Mononuclear cell (primary cell): ENCODE measurements around the gene KL. TPM values are rescaled to one million over a fixed set of nuclear protein-coding genes. Genes with fewer than 3 reads are reported as not detected.

Experiments used
- H3K27me3 ChIP-seq: 2 replicates; pipeline ENCODE4 v1.6.0; 2011; ENCODE audit warnings: low read length, control low read depth; ENCODE audit not compliant: insufficient read depth
- H3K4me1 ChIP-seq: 2 replicates; pipeline ENCODE4 v1.5.1; 2011; ENCODE audit warnings: mild to moderate bottlenecking, low read length, control low read depth; ENCODE audit not compliant: insufficient read depth
- H3K4me3 ChIP-seq: 2 replicates; pipeline ENCODE4 v1.5.1; 2011; ENCODE audit warnings: mild to moderate bottlenecking, low read length, moderate library complexity
- H3K9me3 ChIP-seq: 2 replicates; pipeline ENCODE4 v1.5.1; 2011; ENCODE audit warnings: low read depth, mild to moderate bottlenecking, control low read depth, low read length
- total RNA-seq: library from RNA; depleted of rRNA; stranded (reverse); fragments of >200 nt; gene quantifications from one replicate; pipeline ENCODE4 v1.2.3, GENCODE V29; 2012

The KL gene
- 0.10 TPM for total RNA-seq

DNA sequence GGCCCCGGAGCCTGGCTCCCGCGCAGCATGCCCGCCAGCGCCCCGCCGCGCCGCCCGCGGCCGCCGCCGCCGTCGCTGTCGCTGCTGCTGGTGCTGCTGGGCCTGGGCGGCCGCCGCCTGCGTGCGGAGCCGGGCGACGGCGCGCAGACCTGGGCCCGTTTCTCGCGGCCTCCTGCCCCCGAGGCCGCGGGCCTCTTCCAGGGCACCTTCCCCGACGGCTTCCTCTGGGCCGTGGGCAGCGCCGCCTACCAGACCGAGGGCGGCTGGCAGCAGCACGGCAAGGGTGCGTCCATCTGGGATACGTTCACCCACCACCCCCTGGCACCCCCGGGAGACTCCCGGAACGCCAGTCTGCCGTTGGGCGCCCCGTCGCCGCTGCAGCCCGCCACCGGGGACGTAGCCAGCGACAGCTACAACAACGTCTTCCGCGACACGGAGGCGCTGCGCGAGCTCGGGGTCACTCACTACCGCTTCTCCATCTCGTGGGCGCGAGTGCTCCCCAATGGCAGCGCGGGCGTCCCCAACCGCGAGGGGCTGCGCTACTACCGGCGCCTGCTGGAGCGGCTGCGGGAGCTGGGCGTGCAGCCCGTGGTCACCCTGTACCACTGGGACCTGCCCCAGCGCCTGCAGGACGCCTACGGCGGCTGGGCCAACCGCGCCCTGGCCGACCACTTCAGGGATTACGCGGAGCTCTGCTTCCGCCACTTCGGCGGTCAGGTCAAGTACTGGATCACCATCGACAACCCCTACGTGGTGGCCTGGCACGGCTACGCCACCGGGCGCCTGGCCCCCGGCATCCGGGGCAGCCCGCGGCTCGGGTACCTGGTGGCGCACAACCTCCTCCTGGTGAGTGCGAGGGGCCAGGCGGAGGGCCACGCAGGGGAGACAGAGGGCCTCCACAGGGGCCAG is at the start of gene KL:
Gene KL (plus strand): TSS at position 10 of the 909 bp plus-strand sequence. CDS start 18 bp downstream, at position 28.
- Histone ChIP-seq H3K4me3 (peak within 1 kb of the TSS; percentile 18), H3K4me1 (peaks cover 23% of the 10 kb centered on the region), H3K27me3 (peaks cover 67% of the 10 kb centered on the region), H3K9me3 (no peaks in the 10 kb centered on the region)

DNA sequence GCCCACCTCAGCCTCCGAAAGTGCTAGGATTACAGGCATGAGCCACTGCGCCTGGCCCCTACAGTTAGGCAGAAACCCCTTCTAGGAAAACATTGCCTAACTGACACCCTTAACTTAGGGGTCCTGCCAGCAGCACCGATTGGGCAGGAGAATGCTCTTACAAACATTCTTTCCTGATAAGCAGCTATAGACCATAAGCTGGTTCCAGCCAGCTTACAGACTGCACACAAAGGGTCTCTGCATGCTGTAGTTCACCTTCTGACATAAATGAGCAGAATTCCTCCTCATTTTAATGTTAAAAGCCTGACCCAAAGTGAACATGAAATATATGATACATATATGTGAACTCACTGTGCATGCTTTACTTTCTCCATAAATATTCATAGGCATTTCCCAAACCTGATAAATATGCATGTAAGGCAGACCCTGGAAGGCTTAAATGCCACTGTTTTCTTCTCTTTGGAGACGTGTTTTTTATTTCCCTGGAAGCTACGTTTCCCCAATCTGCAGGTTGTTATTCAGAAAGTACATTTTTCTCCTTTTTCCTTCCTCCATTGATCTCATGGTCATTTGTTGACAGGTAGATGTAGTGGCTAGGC is 48.5 kb upstream of the KL start:
- Histone ChIP-seq H3K9me3 (no peaks in the 10 kb centered on the region), H3K4me1 (no peaks in the 10 kb centered on the region), H3K27me3 (no peaks in the 10 kb centered on the region), H3K4me3 (no peak overlapping the region)

DNA sequence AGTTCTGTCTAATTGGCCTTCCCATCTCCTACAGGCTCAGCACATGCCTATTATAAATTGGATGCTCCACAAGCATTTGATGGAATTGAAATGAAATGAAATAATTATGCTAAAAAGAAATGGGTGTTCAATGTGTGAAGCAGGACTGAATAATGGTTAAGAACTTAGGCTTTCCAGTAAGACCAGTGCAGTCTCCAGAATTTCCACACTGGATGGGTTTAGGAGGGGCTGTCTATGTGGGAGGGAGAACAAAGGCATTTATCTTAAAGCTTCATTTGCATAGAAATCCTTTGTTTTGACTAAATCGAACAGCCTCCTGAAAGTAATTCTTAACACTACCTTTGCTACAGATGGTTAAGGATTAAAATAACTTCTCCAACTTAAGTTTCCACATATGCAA is 47.9 kb upstream of the KL start:
- no peaks in the 10 kb centered on the region for H3K9me3 ChIP-seq
- H3K27me3 ChIP-seq: no peaks in the 10 kb centered on the region
- no peaks in the 10 kb centered on the region for H3K4me1 ChIP-seq
- H3K4me3 ChIP-seq: no peak overlapping the region

DNA sequence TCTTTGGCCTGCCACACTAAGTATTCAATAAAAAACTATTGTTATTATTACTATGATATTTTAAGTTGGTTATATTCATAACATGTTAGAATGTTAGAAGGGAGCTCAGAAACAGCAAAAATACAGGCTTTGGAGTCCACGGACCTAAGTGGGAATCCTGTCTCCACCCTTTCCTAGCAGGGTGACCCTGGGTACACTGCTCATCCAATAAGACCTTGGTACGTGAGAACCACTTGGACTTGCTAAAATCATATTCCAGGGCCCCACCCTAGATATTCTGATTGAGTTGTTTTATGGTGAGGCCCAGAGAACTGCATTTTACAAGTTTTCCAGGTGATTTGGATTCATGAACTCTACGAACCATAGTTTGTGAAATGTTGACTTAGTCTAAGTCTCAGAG is 47.4 kb upstream of the KL start:
- no peaks in the 10 kb centered on the region for H3K27me3 ChIP-seq
- H3K9me3 ChIP-seq: no peaks in the 10 kb centered on the region
- H3K4me3 ChIP-seq: no peak overlapping the region
- no peaks in the 10 kb centered on the region for H3K4me1 ChIP-seq

GRCh38 chr13:32969516-32969941 is 46.7 kb upstream of the KL start:
- Histone ChIP-seq H3K4me3 (no peak overlapping the region), H3K9me3 (no peaks in the 10 kb centered on the region), H3K4me1 (no peaks in the 10 kb centered on the region), H3K27me3 (no peaks in the 10 kb centered on the region)

DNA sequence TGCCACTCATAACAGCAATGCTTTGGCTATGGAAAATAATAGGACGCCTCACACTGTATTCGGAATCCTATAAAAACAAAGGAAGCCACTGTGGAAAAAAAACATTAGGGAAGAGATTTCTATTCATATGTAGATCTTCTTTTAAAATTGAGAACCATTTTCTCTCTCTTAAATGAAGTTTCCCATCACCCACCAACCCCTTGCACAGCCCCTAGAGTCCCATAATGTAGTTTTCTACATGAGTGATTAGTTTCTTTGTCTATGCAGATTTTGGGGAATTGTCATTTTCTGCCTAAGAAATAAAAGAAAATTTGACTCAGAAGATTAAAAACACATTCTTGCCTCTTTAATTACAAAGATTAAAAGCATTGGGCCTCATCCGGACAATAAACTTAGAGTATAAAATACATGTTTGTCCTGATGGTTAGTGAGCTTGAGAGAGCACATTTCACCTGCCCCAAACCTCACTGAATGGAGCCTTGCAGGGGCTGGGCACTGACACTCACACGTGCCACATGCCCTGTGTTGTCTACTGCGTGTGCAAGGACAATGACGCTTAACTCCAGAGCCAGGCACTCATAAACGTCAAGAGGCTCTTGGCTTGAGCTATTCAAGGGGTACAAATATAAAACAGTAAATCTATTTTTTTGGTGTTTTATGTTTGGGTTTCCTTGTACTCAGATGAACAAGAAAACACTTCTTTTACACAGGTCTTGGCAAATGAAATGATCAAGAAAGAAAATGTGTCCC is 40.0 kb upstream of the KL start:
- no peak overlapping the region for H3K4me3 ChIP-seq
- no peaks in the 10 kb centered on the region for H3K4me1 ChIP-seq
- H3K27me3 ChIP-seq: no peaks in the 10 kb centered on the region
- H3K9me3 ChIP-seq: no peaks in the 10 kb centered on the region

GRCh38 chr13:32976912-32977311 is 39.3 kb upstream of the KL start:
- Histone ChIP-seq H3K4me1 (no peaks in the 10 kb centered on the region), H3K4me3 (no peak overlapping the region), H3K27me3 (no peaks in the 10 kb centered on the region), H3K9me3 (no peaks in the 10 kb centered on the region)

DNA sequence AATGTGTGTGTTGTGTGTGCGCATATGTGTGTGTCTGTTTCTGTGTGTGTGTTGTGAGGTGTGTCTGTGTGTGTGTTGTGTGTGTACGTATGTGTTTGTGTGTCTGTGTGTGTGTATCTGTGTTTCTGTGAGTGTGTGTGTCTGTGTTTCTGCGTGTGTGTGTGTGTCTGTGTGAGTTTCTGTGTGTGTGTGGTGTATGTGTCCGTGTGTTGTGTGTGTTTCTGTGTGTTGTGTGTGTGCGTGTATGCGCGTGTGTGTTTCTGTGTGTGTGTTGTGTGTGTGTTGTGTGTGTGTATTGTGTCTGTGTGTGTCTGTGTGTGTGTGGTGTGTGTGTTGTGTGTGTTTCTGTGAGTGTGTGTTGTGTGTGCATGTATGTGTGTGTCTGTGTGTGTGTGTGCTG is 38.9 kb upstream of the KL start:
- Histone ChIP-seq H3K9me3 (no peaks in the 10 kb centered on the region), H3K27me3 (no peaks in the 10 kb centered on the region), H3K4me1 (no peaks in the 10 kb centered on the region), H3K4me3 (no peak overlapping the region)

GRCh38 chr13:32978278-32978677 is 37.9 kb upstream of the KL start:
- Histone ChIP-seq H3K9me3 (no peaks in the 10 kb centered on the region), H3K4me3 (no peak overlapping the region), H3K4me1 (no peaks in the 10 kb centered on the region), H3K27me3 (no peaks in the 10 kb centered on the region)

- H3K27me3 ChIP-seq: no peaks in the 10 kb centered on the region
- H3K4me3 ChIP-seq: no peak overlapping the region
- H3K9me3 ChIP-seq: no peaks in the 10 kb centered on the region
- no peaks in the 10 kb centered on the region for H3K4me1 ChIP-seq
Observed at GRCh38 chr13:32983058-32983457, 33.2 kb upstream of the KL start.

DNA sequence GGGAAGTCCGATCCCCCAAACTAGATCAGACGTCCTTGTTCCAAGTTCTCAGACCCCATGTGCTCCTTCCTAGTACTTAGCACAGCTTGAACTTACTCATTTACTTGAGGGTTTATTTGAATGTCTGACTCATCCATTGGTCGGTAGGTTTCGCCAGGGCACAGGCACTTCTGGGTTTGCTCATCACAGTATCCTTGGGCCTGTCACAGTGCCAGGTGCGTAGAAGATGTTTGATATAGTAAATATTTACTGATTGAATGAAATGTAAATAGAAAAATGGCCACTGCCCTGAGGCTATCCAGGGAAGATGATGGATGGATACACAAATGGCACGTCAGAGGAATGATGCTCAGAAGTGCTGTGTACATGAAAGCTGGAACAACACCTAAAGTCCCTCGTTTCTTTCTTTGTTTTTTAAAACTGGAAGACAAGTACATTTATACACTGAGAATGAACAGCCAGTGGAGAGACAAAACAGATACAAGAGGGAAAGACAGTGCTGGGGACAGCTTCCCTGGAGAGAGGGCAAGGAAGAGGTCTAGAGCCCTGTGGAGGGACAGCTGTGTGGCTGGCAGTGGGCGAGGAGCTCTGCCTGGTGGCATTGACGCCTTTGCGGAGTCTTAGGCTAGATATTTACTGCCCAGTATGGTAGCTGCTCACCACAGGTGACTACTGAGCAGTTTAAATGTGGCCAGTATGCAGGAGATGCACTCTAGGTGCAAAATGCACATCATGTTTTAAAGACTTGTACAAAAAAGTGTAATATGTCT is 31.2 kb upstream of the KL start:
- H3K9me3 ChIP-seq: no peaks in the 10 kb centered on the region
- no peak overlapping the region for H3K4me3 ChIP-seq
- no peaks in the 10 kb centered on the region for H3K4me1 ChIP-seq
- no peaks in the 10 kb centered on the region for H3K27me3 ChIP-seq

- H3K4me3 ChIP-seq: no peak overlapping the region
- no peaks in the 10 kb centered on the region for H3K27me3 ChIP-seq
- H3K4me1 ChIP-seq: no peaks in the 10 kb centered on the region
- no peaks in the 10 kb centered on the region for H3K9me3 ChIP-seq
Observed at GRCh38 chr13:32986552-32986951, 29.7 kb upstream of the KL start.

DNA sequence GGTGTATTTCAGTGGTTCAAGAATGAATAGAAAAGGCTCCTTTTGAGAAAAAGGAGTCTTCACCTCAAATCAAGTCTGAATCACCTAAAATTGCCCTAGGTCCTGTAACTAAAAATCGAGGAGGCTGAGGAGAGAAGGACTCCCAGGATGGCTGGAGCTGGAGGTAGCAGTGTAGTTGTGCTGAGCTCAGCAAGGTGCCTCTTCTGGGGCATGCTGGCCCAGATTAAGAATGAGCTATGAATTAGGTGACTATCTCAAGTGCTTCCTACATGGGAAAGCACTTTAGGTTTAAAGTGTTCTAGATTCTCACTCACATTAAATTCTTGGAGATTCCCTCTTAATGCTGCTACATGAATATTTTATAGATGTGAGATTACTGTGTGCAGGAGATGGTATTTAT is 28.8 kb upstream of the KL start:
- no peak overlapping the region for H3K4me3 ChIP-seq
- H3K27me3 ChIP-seq: no peaks in the 10 kb centered on the region
- no peaks in the 10 kb centered on the region for H3K9me3 ChIP-seq
- no peaks in the 10 kb centered on the region for H3K4me1 ChIP-seq

- H3K4me3 ChIP-seq: no peak overlapping the region
- no peaks in the 10 kb centered on the region for H3K9me3 ChIP-seq
- H3K27me3 ChIP-seq: no peaks in the 10 kb centered on the region
- H3K4me1 ChIP-seq: no peaks in the 10 kb centered on the region
Observed at GRCh38 chr13:32988608-32989289, 27.5 kb upstream of the KL start.
